H9 (cell line): ENCODE results near the gene POC1B. TPM values are rescaled to one million over a fixed set of nuclear protein-coding genes. Genes with fewer than 3 reads are reported as not detected.

Source experiments
- DNase-seq: peaks from one replicate; pipeline ENCODE4 v3.0.0-alpha.2; 2017
- H2AFZ ChIP-seq: one replicate; pipeline ENCODE4 v1.6.1; 2013; ENCODE audit warnings: mild to moderate bottlenecking, low read length, control low read depth, moderate library complexity
- H2AK5ac ChIP-seq: 2 replicates; pipeline ENCODE4 v1.6.1; 2013; ENCODE audit warnings: low read length, control low read depth, mixed read lengths; ENCODE audit not compliant: insufficient read length
- H2BK120ac ChIP-seq: one replicate; pipeline ENCODE4 v1.6.1; 2013; ENCODE audit warnings: low read depth, mild to moderate bottlenecking, low read length, control low read depth, inconsistent platforms; ENCODE audit not compliant: poor library complexity, severe bottlenecking
- H2BK12ac ChIP-seq: 2 replicates; pipeline ENCODE4 v1.6.1; 2013; ENCODE audit warnings: low read length, control low read depth, mixed read lengths, low read depth; ENCODE audit not compliant: insufficient read length
- H2BK15ac ChIP-seq: 2 replicates; pipeline ENCODE4 v1.6.1; 2013; ENCODE audit warnings: low read depth, low read length, control low read depth
- H2BK20ac ChIP-seq: one replicate; pipeline ENCODE4 v1.6.1; 2013; ENCODE audit warnings: low read depth, mild to moderate bottlenecking, low read length, control low read depth, inconsistent platforms; ENCODE audit not compliant: poor library complexity, severe bottlenecking
- H2BK5ac ChIP-seq: 2 replicates; pipeline ENCODE4 v1.6.1; 2013; ENCODE audit warnings: low read length, control low read depth, mixed read lengths; ENCODE audit not compliant: insufficient read length
- H3K14ac ChIP-seq: 2 replicates; pipeline ENCODE4 v1.6.1; 2013; ENCODE audit warnings: low read length, control low read depth; ENCODE audit not compliant: insufficient read depth
- H3K18ac ChIP-seq: 2 replicates; pipeline ENCODE4 v1.6.1; 2013; ENCODE audit warnings: low read depth, mild to moderate bottlenecking, mixed read lengths, low read length, control low read depth; ENCODE audit not compliant: insufficient read length
- H3K23ac ChIP-seq: 2 replicates; pipeline ENCODE4 v1.6.1; 2013; ENCODE audit warnings: low read length, control low read depth, mixed read lengths, low read depth; ENCODE audit not compliant: insufficient read length
- H3K23me2 ChIP-seq: 2 replicates; pipeline ENCODE4 v1.6.1; 2013; ENCODE audit warnings: low read depth, mild to moderate bottlenecking, mixed read lengths, low read length, control low read depth; ENCODE audit not compliant: insufficient read length, poor library complexity, severe bottlenecking
- H3K27ac ChIP-seq: 2 replicates; pipeline ENCODE4 v1.5.1; 2013; ENCODE audit warnings: low read length, control low read depth, mixed read lengths, low read depth; ENCODE audit not compliant: insufficient read length
- H3K27me3 ChIP-seq: 2 replicates; pipeline ENCODE4 v1.6.1; 2013; ENCODE audit warnings: low read length, control low read depth, inconsistent platforms; ENCODE audit not compliant: insufficient read depth
- H3K4ac ChIP-seq: 2 replicates; pipeline ENCODE4 v1.6.1; 2013; ENCODE audit warnings: low read depth, mild to moderate bottlenecking, control low read depth, inconsistent platforms, low read length, moderate library complexity
- H3K4me1 ChIP-seq: 2 replicates; pipeline ENCODE4 v1.6.1; 2013; ENCODE audit warnings: low read length, control low read depth, inconsistent platforms; ENCODE audit not compliant: insufficient read depth
- H3K4me2 ChIP-seq: 2 replicates; pipeline ENCODE4 v1.6.1; 2013; ENCODE audit warnings: low read length, control low read depth, mixed read lengths; ENCODE audit not compliant: insufficient read length, insufficient read depth
- H3K56ac ChIP-seq: 2 replicates; pipeline ENCODE4 v1.6.1; 2013; ENCODE audit warnings: low read depth, mild to moderate bottlenecking, mixed read lengths, low read length, control low read depth; ENCODE audit not compliant: insufficient read length
- H3K79me1 ChIP-seq: 2 replicates; pipeline ENCODE4 v1.6.1; 2013; ENCODE audit warnings: low read depth, mild to moderate bottlenecking, moderate library complexity, low read length, control low read depth, inconsistent platforms; ENCODE audit not compliant: insufficient read depth, poor library complexity, severe bottlenecking
- H3K79me2 ChIP-seq: 2 replicates; pipeline ENCODE4 v1.6.1; 2013; ENCODE audit warnings: low read length, control low read depth, inconsistent platforms; ENCODE audit not compliant: insufficient read depth
- H3K9ac ChIP-seq: 2 replicates; pipeline ENCODE4 v1.6.1; 2013; ENCODE audit warnings: low read length, control low read depth, mixed read lengths; ENCODE audit not compliant: insufficient read length; ENCODE audit errors: extremely low read depth
- H3K9me3 ChIP-seq: one replicate; pipeline ENCODE4 v1.6.1; 2013; ENCODE audit warnings: low read depth, low read length, inconsistent platforms; ENCODE audit not compliant: control insufficient read depth
- H3T11ph ChIP-seq: one replicate; pipeline ENCODE4 v1.6.1; 2013; ENCODE audit warnings: mild to moderate bottlenecking, low read length, control low read depth, inconsistent platforms
- H4K20me1 ChIP-seq: one replicate; pipeline ENCODE4 v1.6.1; 2013; ENCODE audit not compliant: control insufficient read depth, insufficient read length, insufficient read depth
- H4K5ac ChIP-seq: 2 replicates; pipeline ENCODE4 v1.6.1; 2013; ENCODE audit warnings: low read depth, mild to moderate bottlenecking, mixed read lengths, low read length, control low read depth; ENCODE audit not compliant: insufficient read length
- H4K8ac ChIP-seq: replicated peaks from 2 replicates; pipeline ENCODE4 v1.6.1; 2013; ENCODE audit warnings: low read length, control low read depth, mixed read lengths, low read depth; ENCODE audit not compliant: insufficient read length
- H4K91ac ChIP-seq: 2 replicates; pipeline ENCODE4 v1.6.1; 2013; ENCODE audit warnings: low read depth, mild to moderate bottlenecking, moderate library complexity, mixed read lengths, low read length, control low read depth; ENCODE audit not compliant: insufficient read length
- H3K27ac Mint-ChIP-seq, 3 experiments: 2 replicates in 2 of 3; 3 replicates in 1 of 3; pipeline ENCODE4 v1.8.0; 2020 to 2021; ENCODE audit warnings: mixed read lengths in 3 of 3, mild to moderate bottlenecking in 1 of 3, moderate library complexity in 1 of 3
- H3K27me3 Mint-ChIP-seq: 2 replicates; pipeline ENCODE4 v1.8.0; 2021; ENCODE audit warnings: low read depth, mild to moderate bottlenecking, moderate library complexity, mixed read lengths
- H3K36me3 Mint-ChIP-seq, 3 experiments: 2 replicates in 2 of 3; 3 replicates in 1 of 3; pipeline ENCODE4 v1.8.0; 2020 to 2021; ENCODE audit warnings: low read depth in 3 of 3, mixed read lengths in 3 of 3; ENCODE audit not compliant: insufficient read depth in 1 of 3
- H3K4me1 Mint-ChIP-seq, 2 experiments: 2 replicates each; pipeline ENCODE4 v1.8.0; 2020; ENCODE audit warnings: mixed read lengths in 2 of 2
- H3K4me3 Mint-ChIP-seq, 2 experiments: 2 replicates in 1 of 2; 3 replicates in 1 of 2; pipeline ENCODE4 v1.8.0; 2020 to 2021; ENCODE audit warnings: mild to moderate bottlenecking in 2 of 2, mixed read lengths in 2 of 2, moderate library complexity in 1 of 2
- H3K9me3 Mint-ChIP-seq, 2 experiments: 2 replicates in 1 of 2; 3 replicates in 1 of 2; pipeline ENCODE4 v1.8.0; 2020; ENCODE audit warnings: mild to moderate bottlenecking in 2 of 2, mixed read lengths in 2 of 2, moderate library complexity in 1 of 2
- WGBS: extraction: QIAGEN DNeasy Blood & Tissue Kit; methylation state at CpG from one replicate; pipeline ENCODE4 v1.1.7; 2013; ENCODE audit warnings: missing lambda C conversion rate, low lambda C conversion rate, mixed read lengths; ENCODE audit not compliant: insufficient read length; ENCODE audit errors: extremely low coverage; 5-methylcytosine and 5-hydroxymethylcytosine counted together
- total RNA-seq: library from RNA; stranded (reverse); gene quantifications from 2 replicates; pipeline ENCODE4 v1.2.1, GENCODE V29; 2021
- TF ChIP-seq, protein P1 (sequence below): fragments of 200-600 bp; sonication (generic); conservative IDR thresholded peaks from 3 replicates; pipeline ENCODE4 v1.8.0; 2021; ENCODE audit warnings: antibody characterized with exemption, mild to moderate bottlenecking

Gene POC1B
- total RNA-seq, 1 experiment from 2014 or later, result 12.5 TPM

DNA sequence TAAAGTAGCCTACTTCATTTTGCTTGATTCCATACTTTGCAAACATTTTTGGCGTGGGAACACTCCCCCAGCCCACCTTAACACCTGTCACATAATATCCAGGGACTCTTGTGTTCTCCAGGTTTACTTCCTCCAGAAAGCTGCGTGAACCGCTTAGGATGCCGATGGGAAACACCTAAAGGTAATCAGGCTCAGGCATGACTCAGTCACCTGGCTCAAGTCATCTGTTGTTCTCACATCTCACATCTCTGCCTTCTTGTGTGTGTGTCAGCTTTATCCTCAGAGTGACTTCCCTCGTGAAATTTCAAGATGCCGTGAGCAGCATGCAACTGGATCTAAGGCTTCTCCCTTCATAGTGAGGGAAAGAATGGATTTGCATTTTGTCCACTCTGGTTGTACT lies 125.4 kb downstream of the POC1B start:
- no peak overlapping the region for H2BK120ac ChIP-seq
- H3K23ac ChIP-seq, result no peak overlapping the region
- no peak overlapping the region for H3T11ph ChIP-seq
- Mint-ChIP-seq H3K36me3 (peaks cover 0 to 3% (median 0%) of the 10 kb centered on the region in 3 experiments; a peak in 2 of 7 replicates), H3K4me1 (peaks cover 7 to 8% of the 10 kb centered on the region in 2 experiments), H3K27ac (no peak overlapping the region), H3K9me3 (no peaks in the 10 kb centered on the region; a peak in 1 of 5 replicates), H3K4me3 (no peak overlapping the region), H3K27me3 (no peaks in the 10 kb centered on the region)
- H3K23me2 ChIP-seq, result no peaks in the 10 kb centered on the region
- H2BK15ac ChIP-seq, result no peak overlapping the region
- no peaks in the 10 kb centered on the region for H3K27me3 ChIP-seq
- H2BK5ac ChIP-seq, result no peak overlapping the region
- H4K8ac ChIP-seq, result no peak overlapping the region
- H4K5ac ChIP-seq, result no peak overlapping the region
- H4K20me1 ChIP-seq, result no peaks in the 10 kb centered on the region
- H3K18ac ChIP-seq, result no peak overlapping the region
- H3K9ac ChIP-seq, result no peak overlapping the region
- H3K79me2 ChIP-seq, result no peaks in the 10 kb centered on the region
- H2AFZ ChIP-seq, result no peak overlapping the region
- WGBS, result no CpG with 5 or more reads among the region's 6 CpGs
- H2AK5ac ChIP-seq, result no peak overlapping the region
- H4K91ac ChIP-seq, result no peak overlapping the region
- DNase-seq, result no peak
- H3K79me1 ChIP-seq, result no peaks in the 10 kb centered on the region
- no peaks in the 10 kb centered on the region for H3K9me3 ChIP-seq
- H3K4me1 ChIP-seq, result no peaks in the 10 kb centered on the region
- no peak overlapping the region for H3K14ac ChIP-seq
- no peak overlapping the region for H2BK12ac ChIP-seq
- TF ChIP-seq, protein P1, sequence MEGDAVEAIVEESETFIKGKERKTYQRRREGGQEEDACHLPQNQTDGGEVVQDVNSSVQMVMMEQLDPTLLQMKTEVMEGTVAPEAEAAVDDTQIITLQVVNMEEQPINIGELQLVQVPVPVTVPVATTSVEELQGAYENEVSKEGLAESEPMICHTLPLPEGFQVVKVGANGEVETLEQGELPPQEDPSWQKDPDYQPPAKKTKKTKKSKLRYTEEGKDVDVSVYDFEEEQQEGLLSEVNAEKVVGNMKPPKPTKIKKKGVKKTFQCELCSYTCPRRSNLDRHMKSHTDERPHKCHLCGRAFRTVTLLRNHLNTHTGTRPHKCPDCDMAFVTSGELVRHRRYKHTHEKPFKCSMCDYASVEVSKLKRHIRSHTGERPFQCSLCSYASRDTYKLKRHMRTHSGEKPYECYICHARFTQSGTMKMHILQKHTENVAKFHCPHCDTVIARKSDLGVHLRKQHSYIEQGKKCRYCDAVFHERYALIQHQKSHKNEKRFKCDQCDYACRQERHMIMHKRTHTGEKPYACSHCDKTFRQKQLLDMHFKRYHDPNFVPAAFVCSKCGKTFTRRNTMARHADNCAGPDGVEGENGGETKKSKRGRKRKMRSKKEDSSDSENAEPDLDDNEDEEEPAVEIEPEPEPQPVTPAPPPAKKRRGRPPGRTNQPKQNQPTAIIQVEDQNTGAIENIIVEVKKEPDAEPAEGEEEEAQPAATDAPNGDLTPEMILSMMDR, result no peak
- H2BK20ac ChIP-seq, result no peak overlapping the region
- H3K56ac ChIP-seq, result no peak overlapping the region
- H3K27ac ChIP-seq, result no peak overlapping the region
- no peak overlapping the region for H3K4ac ChIP-seq
- H3K4me2 ChIP-seq, result no peak overlapping the region
